SU-DHL-6 (cell line): ENCODE measurements around the gene MRPL54.

Experiments used
- H2AFZ ChIP-seq: fragments of 200-600 bp; sonication (generic); 2 replicates; pipeline ENCODE4 v1.6.1; 2014; ENCODE audit warnings: low read depth, mild to moderate bottlenecking, moderate library complexity, mixed read lengths, antibody characterized with exemption, low read length; ENCODE audit not compliant: severe bottlenecking
- H3F3A ChIP-seq: fragments of 200-600 bp; shearing (Covaris generic); 2 replicates; pipeline ENCODE4 v1.6.0; 2016; ENCODE audit warnings: antibody characterized with exemption, mild to moderate bottlenecking; ENCODE audit not compliant: insufficient read depth
- H3K27ac ChIP-seq: fragments of 200-600 bp; sonication (generic); 2 replicates; pipeline ENCODE4 v1.5.1; 2016; ENCODE audit warnings: low read depth, mild to moderate bottlenecking, low read length, moderate library complexity, mixed read lengths
- H3K27me3 ChIP-seq: fragments of 200-600 bp; sonication (generic), shearing (Covaris generic); 2 replicates; pipeline ENCODE4 v1.6.0; 2014; ENCODE audit warnings: mild to moderate bottlenecking, low read length
- H3K36me3 ChIP-seq: fragments of 200-600 bp; sonication (generic); 2 replicates; pipeline ENCODE4 v1.6.1; 2014; ENCODE audit warnings: mild to moderate bottlenecking, low read length, mixed read lengths
- H3K4me2 ChIP-seq: fragments of 300-600, 200-600 bp; shearing (Covaris generic), sonication (generic); 2 replicates; pipeline ENCODE4 v1.6.0; 2014; ENCODE audit warnings: low read length, low read depth, mild to moderate bottlenecking; ENCODE audit not compliant: poor library complexity, severe bottlenecking
- H3K4me3 ChIP-seq: fragments of 200-600 bp; sonication (generic); 2 replicates; pipeline ENCODE4 v1.5.1; 2014; ENCODE audit warnings: antibody characterized with exemption, low read length, mild to moderate bottlenecking, mixed read lengths; ENCODE audit not compliant: insufficient read depth, poor library complexity, severe bottlenecking
- H3K79me2 ChIP-seq: fragments of 200-600 bp; sonication (generic); 2 replicates; pipeline ENCODE4 v1.6.1; 2014; ENCODE audit warnings: mild to moderate bottlenecking, low read length, moderate library complexity; ENCODE audit not compliant: insufficient read depth
- H3K9ac ChIP-seq: fragments of 200-600 bp; sonication (generic); 2 replicates; pipeline ENCODE4 v1.7.0; 2014; ENCODE audit warnings: mild to moderate bottlenecking, low read length
- H3K9me2 ChIP-seq: fragments of 200-600 bp; sonication (generic); replicated peaks from 2 replicates; pipeline ENCODE4 v1.6.1; 2014; ENCODE audit warnings: low read length; ENCODE audit not compliant: insufficient read depth
- H3K9me3 ChIP-seq: fragments of 200-600 bp; sonication (generic); 2 replicates; pipeline ENCODE4 v1.6.1; 2014; ENCODE audit warnings: low read length, mixed read lengths; ENCODE audit not compliant: insufficient read depth
- H4K20me1 ChIP-seq: fragments of 200-600 bp; sonication (generic); 2 replicates; pipeline ENCODE4 v1.6.1; 2014; ENCODE audit warnings: low read depth, mild to moderate bottlenecking, antibody characterized with exemption, low read length, moderate library complexity, mixed read lengths
- EZH2phosphoT487 ChIP-seq: fragments of 200-600 bp; sonication (generic), shearing (Covaris generic); conservative IDR thresholded peaks from 2 replicates; pipeline ENCODE4 v1.6.1; 2018; ENCODE audit warnings: mild to moderate bottlenecking, antibody characterized with exemption, low read length, moderate library complexity, mixed read lengths
- TF ChIP-seq, protein P1 (sequence below): fragments of 200-600 bp; sonication (generic); IDR thresholded peaks from one replicate; pipeline ENCODE4 v1.5.1; 2017; ENCODE audit warnings: antibody characterized with exemption, mild to moderate bottlenecking, low read length, moderate library complexity; ENCODE audit not compliant: insufficient read depth, poor library complexity, severe bottlenecking

MRPL54 gene

DNA sequence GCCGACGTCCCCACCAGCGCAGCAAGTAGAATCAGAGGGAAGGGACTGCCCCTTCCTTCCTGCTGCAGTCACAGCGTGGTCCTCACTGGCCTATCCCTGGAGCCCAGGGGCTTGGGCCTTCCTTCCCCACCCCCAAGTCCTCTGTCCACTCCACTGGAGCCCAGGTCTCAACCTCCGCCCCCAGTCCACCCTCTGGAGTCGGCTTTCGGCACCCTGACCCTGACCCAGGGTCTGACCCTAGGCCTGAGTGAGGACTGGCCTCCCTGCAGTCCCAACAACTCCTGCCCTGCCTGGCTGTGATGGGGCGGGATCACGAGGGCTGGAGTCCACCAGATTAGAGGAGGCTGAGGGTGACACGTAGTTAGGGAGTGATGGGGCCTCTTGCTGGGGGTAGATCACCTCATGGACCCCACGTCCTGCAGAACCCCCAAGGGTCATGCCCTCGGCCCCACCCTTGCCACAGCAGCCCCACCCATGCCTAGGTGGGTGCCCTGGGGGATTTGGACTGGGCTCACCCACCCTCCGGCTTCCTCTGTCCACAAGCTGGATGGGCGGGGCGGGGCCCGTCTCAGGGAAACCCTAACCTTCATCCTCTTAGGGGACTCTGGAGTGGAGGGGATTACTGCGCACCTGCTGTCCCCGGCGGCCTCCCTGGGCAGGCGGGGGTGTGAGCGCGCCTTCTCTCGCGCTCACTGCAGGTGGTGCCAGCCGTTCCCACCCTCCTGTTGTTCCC lies 5.7 kb downstream of the MRPL54 start:
- Histone ChIP-seq H3K27me3 (no peaks in the 10 kb centered on the region), H2AFZ (no peak overlapping the region), H3K36me3 (no peaks in the 10 kb centered on the region), H3F3A (no peaks in the 10 kb centered on the region), H3K9me3 (no peaks in the 10 kb centered on the region), H3K9me2 (no peaks in the 10 kb centered on the region), H3K79me2 (peaks cover 3% of the 10 kb centered on the region; the same call in 1 of the 2 replicates), H4K20me1 (no peaks in the 10 kb centered on the region), H3K4me2 (no peak overlapping the region), H3K4me3 (no peak overlapping the region), H3K27ac (no peak overlapping the region), H3K9ac (no peak overlapping the region)
- TF ChIP-seq, protein P1, sequence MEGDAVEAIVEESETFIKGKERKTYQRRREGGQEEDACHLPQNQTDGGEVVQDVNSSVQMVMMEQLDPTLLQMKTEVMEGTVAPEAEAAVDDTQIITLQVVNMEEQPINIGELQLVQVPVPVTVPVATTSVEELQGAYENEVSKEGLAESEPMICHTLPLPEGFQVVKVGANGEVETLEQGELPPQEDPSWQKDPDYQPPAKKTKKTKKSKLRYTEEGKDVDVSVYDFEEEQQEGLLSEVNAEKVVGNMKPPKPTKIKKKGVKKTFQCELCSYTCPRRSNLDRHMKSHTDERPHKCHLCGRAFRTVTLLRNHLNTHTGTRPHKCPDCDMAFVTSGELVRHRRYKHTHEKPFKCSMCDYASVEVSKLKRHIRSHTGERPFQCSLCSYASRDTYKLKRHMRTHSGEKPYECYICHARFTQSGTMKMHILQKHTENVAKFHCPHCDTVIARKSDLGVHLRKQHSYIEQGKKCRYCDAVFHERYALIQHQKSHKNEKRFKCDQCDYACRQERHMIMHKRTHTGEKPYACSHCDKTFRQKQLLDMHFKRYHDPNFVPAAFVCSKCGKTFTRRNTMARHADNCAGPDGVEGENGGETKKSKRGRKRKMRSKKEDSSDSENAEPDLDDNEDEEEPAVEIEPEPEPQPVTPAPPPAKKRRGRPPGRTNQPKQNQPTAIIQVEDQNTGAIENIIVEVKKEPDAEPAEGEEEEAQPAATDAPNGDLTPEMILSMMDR, result no peak
- no peak for TF ChIP-seq EZH2phosphoT487

DNA sequence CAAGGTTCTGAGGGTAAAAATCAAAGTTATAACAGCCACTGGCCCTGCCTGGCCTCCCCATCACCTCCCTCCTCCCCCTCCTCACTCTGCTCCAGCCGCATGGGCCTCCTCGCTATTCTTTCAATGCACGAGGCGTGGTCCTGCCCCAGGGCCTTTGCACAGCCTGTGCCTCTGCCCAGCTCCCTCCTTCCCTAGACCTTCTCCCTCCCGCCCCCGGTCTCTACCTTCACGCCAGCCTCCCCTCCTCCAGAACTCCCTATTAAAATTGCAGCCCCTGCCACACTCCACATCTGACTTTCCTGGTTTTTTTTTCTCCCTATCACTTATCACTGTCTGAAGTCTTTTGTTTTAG lies 6.2 kb downstream of the MRPL54 start:
- no peak overlapping the region for H2AFZ ChIP-seq
- H4K20me1 ChIP-seq, result no peaks in the 10 kb centered on the region
- no peak overlapping the region for H3K27ac ChIP-seq

DNA sequence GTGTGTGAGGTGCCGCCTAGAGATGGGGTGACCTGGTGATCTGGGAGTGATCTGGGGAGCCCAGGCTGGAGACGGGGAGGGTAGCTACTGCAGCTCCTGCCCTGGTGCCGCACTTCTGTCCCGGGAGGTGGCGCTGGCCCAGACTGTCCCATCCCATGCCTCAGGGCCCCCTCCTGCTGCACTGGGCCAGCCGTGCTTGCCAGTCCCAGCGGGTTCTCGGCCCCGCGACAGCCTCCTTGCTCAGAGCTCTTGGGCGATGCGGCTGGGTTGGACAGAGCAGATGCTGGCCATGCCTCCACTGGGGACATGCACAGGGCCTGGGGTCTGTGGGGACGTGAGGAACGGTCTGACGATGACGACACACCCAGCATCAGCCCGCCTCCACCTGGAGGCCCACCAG lies 7.0 kb downstream of the MRPL54 start:
- Histone ChIP-seq H3K4me2 (no peak overlapping the region), H3K79me2 (no peaks in the 10 kb centered on the region), H3K27ac (no peak overlapping the region), H3K9ac (no peak overlapping the region), H2AFZ (no peak overlapping the region), H3F3A (no peaks in the 10 kb centered on the region), H3K4me3 (no peak overlapping the region), H4K20me1 (no peaks in the 10 kb centered on the region), H3K9me3 (no peaks in the 10 kb centered on the region), H3K9me2 (no peaks in the 10 kb centered on the region), H3K36me3 (no peaks in the 10 kb centered on the region), H3K27me3 (no peaks in the 10 kb centered on the region)
- TF ChIP-seq, protein P1, result no peak
- no peak for TF ChIP-seq EZH2phosphoT487

More for the DNA sequence above, 6.2 kb downstream of the MRPL54 start:
- no peaks in the 10 kb centered on the region for H3K9me2 ChIP-seq
- H3K79me2 ChIP-seq, result no peaks in the 10 kb centered on the region
- H3K4me3 ChIP-seq, result no peak overlapping the region
- H3K9ac ChIP-seq, result no peak overlapping the region
- no peak for TF ChIP-seq EZH2phosphoT487
- TF ChIP-seq, protein P1, result no peak
- H3K4me2 ChIP-seq, result no peak overlapping the region
- H3K36me3 ChIP-seq, result no peaks in the 10 kb centered on the region
- H3K9me3 ChIP-seq, result no peaks in the 10 kb centered on the region
- no peaks in the 10 kb centered on the region for H3F3A ChIP-seq
- H3K27me3 ChIP-seq, result no peaks in the 10 kb centered on the region
